CD14-positive monocyte (primary cell): Measurements from ENCODE around the gene NME1. TPM values are rescaled to one million over a fixed set of nuclear protein-coding genes. Genes with fewer than 3 reads are reported as not detected.
A peak's percentile ranks its signal among the peaks of the same experiment; 100 is the strongest.

Experiments used
- DNase-seq, 3 donors: peaks; one replicate each; pipeline ENCODE4 v3.0.0-alpha.2; 2011 to 2022
- H2AFZ ChIP-seq: 2 replicates; pipeline ENCODE4 v1.6.0; 2012; ENCODE audit warnings: mild to moderate bottlenecking, low read depth, low read length, inconsistent platforms; ENCODE audit not compliant: insufficient read depth, poor library complexity, severe bottlenecking
- H3K27ac ChIP-seq, 2 donors: 1 replicate in 1 of 2; 2 replicates in 1 of 2; pipeline ENCODE4 v1.5.1; 2012 to 2013; ENCODE audit warnings: low read length in 2 of 2, control low read depth in 1 of 2, inconsistent platforms in 1 of 2, low read depth in 1 of 2, mild to moderate bottlenecking in 1 of 2
- H3K27me3 ChIP-seq, 2 donors: one replicate each; pipeline versions ENCODE4 v1.6.0 to v1.6.1; 2011 to 2013; ENCODE audit warnings: low read length in 2 of 2; ENCODE audit not compliant: control insufficient read depth in 2 of 2, insufficient read depth in 2 of 2
- H3K36me3 ChIP-seq, 2 donors: replicated peaks in 1 of 2; 1 replicate in 1 of 2; 2 replicates in 1 of 2; pipeline versions ENCODE4 v1.5.1 to v1.6.1; 2012 to 2013; ENCODE audit warnings: low read length in 2 of 2, control low read depth in 1 of 2, inconsistent platforms in 1 of 2, mild to moderate bottlenecking in 1 of 2; ENCODE audit not compliant: insufficient read depth in 2 of 2, control insufficient read depth in 1 of 2
- H3K4me1 ChIP-seq, 2 donors: 1 replicate in 1 of 2; 2 replicates in 1 of 2; pipeline versions ENCODE4 v1.5.1 to v1.6.1; 2012 to 2013; ENCODE audit warnings: low read length in 2 of 2, control low read depth in 1 of 2, inconsistent platforms in 1 of 2, mild to moderate bottlenecking in 1 of 2, moderate library complexity in 1 of 2; ENCODE audit not compliant: insufficient read depth in 2 of 2, control insufficient read depth in 1 of 2
- H3K4me2 ChIP-seq: replicated peaks from 2 replicates; pipeline ENCODE3; 2012; ENCODE audit warnings: low read length, moderate library complexity, mild to moderate bottlenecking; ENCODE audit not compliant: poor library complexity, severe bottlenecking; ENCODE audit errors: extremely low read depth
- H3K4me3 ChIP-seq, 3 experiments: fragments of 200-600 bp in 1 of 3; sonication (generic) in 1 of 3; replicated peaks in 1 of 3; 1 replicate in 2 of 3; 2 replicates in 1 of 3; pipeline ENCODE4 v1.5.1; 2011 to 2013; ENCODE audit warnings: low read length in 3 of 3, mild to moderate bottlenecking in 3 of 3, control low read depth in 2 of 3, low read depth in 2 of 3, inconsistent platforms in 1 of 3, moderate library complexity in 1 of 3
- H3K79me2 ChIP-seq: 2 replicates; pipeline ENCODE4 v1.6.0; 2012; ENCODE audit warnings: mild to moderate bottlenecking, control low read depth, inconsistent platforms, low read length, moderate library complexity; ENCODE audit not compliant: insufficient read depth
- H3K9ac ChIP-seq: 2 replicates; pipeline ENCODE4 v1.6.0; 2017; ENCODE audit warnings: low read length, mild to moderate bottlenecking; ENCODE audit not compliant: insufficient read depth, poor library complexity, severe bottlenecking
- H3K9me3 ChIP-seq, 2 donors: replicated peaks in 1 of 2; 1 replicate in 1 of 2; 2 replicates in 1 of 2; pipeline versions ENCODE4 v1.5.1 to v1.6.1; 2012 to 2013; ENCODE audit warnings: low read length in 2 of 2, control low read depth in 1 of 2; ENCODE audit not compliant: control insufficient read depth in 1 of 2, insufficient read depth in 1 of 2
- H4K20me1 ChIP-seq: 2 replicates; pipeline ENCODE4 v1.6.0; 2012; ENCODE audit warnings: mild to moderate bottlenecking, low read length, control low read depth, moderate library complexity; ENCODE audit not compliant: insufficient read depth
- H3K27ac Mint-ChIP-seq, 7 donors: one replicate each; pipeline ENCODE4 v1.8.0; 2020; ENCODE audit warnings: mild to moderate bottlenecking in 7 of 7, mixed read lengths in 7 of 7, moderate library complexity in 6 of 7, inconsistent platforms in 2 of 7
- H3K27me3 Mint-ChIP-seq, 3 donors: one replicate each; pipeline ENCODE4 v1.8.0; 2021 to 2022; ENCODE audit warnings: low read depth in 3 of 3, mild to moderate bottlenecking in 3 of 3, mixed read lengths in 3 of 3, moderate library complexity in 3 of 3, inconsistent platforms in 1 of 3
- H3K36me3 Mint-ChIP-seq, 2 donors: one replicate each; pipeline ENCODE4 v1.8.0; 2020; ENCODE audit warnings: mixed read lengths in 2 of 2, inconsistent platforms in 1 of 2, mild to moderate bottlenecking in 1 of 2
- H3K4me1 Mint-ChIP-seq: one replicate; pipeline ENCODE4 v1.8.0; 2020; ENCODE audit warnings: mild to moderate bottlenecking, mixed read lengths
- H3K4me3 Mint-ChIP-seq, 2 donors: one replicate each; pipeline ENCODE4 v1.8.0; 2020; ENCODE audit warnings: mild to moderate bottlenecking in 2 of 2, mixed read lengths in 2 of 2, moderate library complexity in 1 of 2
- H3K9me3 Mint-ChIP-seq, 7 donors: one replicate each; pipeline ENCODE4 v1.8.0; 2020 to 2022; ENCODE audit warnings: mixed read lengths in 7 of 7, mild to moderate bottlenecking in 6 of 7, moderate library complexity in 6 of 7, inconsistent platforms in 2 of 7
- WGBS: methylation state at CpG from one replicate; pipeline ENCODE4 v1.1.5; 2013; ENCODE audit warnings: missing lambda C conversion rate; ENCODE audit not compliant: insufficient coverage; 5-methylcytosine and 5-hydroxymethylcytosine counted together
- intact Hi-C, 2 donors: fragments of 100-400 bp; cut with micrococcal nuclease; formaldehyde crosslinking; loops; one replicate each; pipeline versions ENCODE4 v1.15.0 to v1.15.1; 2023
- polyA plus RNA-seq, 3 donors: library from polyadenylated mRNA; depleted of rRNA in 1 of 3; unstranded in 2 of 3; stranded (reverse) in 1 of 3; fragments of 300-500 nt in 2 of 3; fragments of >200 nt in 1 of 3; fragmentation: Illumina TruSeq in 2 of 3; gene quantifications; 1 replicate in 2 of 3; 2 replicates in 1 of 3; pipeline ENCODE4 v1.2.3, GENCODE V29; 2012 to 2021
- TF ChIP-seq, protein P1 (sequence below): fragments of 200-600 bp; IDR thresholded peaks from one replicate; pipeline ENCODE4 v1.8.0; 2022; ENCODE audit warnings: antibody characterized with exemption, mild to moderate bottlenecking

The NME1 gene
- polyA plus RNA-seq, 3 donors, result 14.8 to 51.4 (median 20.8) TPM

DNA sequence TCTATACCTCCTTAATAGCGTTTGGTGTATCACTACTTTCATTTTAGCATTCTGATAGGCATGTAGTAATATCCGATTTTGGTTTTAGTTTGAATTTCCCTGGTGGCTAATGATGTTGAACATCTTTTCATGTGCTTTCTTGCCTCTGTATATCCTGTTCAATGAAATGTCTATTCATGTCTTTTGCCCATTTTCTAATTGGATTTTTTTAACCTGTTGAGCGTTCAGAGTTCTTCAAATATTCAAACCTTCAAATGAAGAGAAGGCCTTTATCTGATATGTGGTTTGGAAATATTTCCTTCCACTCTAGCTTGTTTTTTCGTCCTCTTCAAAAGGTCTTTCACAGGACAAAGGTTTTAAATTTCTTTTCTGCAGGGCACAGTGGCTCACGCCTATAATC lies 2.4 kb upstream of the NME1 start:
- H3K27ac Mint-ChIP-seq, result no peak overlapping the region

DNA sequence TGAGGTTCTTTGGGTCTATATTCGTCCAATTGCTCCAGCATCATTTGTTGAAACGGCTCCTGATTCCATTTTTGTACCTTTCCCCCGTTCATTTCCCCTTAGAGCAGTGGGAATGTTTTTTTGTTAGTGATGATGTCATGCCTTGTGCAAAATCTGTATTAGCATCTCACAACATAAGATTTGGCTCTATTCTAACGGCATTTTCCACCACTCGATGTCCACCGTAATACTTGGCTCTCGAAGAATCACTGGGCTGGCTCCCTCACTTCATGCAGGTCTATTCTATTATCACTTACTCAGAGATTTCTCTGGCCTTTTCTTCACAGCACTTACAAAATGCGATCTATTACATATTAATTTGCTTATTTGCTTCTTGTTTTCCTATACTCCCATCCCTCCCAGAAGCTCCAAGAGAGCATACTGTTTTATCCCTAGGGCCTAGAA lies 571 bp upstream of the NME1 start:
- TF ChIP-seq, protein P1, sequence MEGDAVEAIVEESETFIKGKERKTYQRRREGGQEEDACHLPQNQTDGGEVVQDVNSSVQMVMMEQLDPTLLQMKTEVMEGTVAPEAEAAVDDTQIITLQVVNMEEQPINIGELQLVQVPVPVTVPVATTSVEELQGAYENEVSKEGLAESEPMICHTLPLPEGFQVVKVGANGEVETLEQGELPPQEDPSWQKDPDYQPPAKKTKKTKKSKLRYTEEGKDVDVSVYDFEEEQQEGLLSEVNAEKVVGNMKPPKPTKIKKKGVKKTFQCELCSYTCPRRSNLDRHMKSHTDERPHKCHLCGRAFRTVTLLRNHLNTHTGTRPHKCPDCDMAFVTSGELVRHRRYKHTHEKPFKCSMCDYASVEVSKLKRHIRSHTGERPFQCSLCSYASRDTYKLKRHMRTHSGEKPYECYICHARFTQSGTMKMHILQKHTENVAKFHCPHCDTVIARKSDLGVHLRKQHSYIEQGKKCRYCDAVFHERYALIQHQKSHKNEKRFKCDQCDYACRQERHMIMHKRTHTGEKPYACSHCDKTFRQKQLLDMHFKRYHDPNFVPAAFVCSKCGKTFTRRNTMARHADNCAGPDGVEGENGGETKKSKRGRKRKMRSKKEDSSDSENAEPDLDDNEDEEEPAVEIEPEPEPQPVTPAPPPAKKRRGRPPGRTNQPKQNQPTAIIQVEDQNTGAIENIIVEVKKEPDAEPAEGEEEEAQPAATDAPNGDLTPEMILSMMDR, result no peak
- Histone ChIP-seq H3K27ac (peak overlapping the region; percentile 55 to 87), H3K4me3 (peak overlapping the region; percentile 22 to 80 (median 34)), H3K36me3 (peaks cover 0 to 7% of the 10 kb centered on the region in 2 donors), H3K4me1 (peaks cover 18 to 19% of the 10 kb centered on the region in 2 donors), H3K9me3 (no peaks in the 10 kb centered on the region), H3K4me2 (peak overlapping the region; percentile 72), H3K27me3 (no peaks in the 10 kb centered on the region), H3K9ac (peak overlapping the region; percentile 37), H3K79me2 (peaks cover 24% of the 10 kb centered on the region), H4K20me1 (no peaks in the 10 kb centered on the region), H2AFZ (peak overlapping the region; percentile 86)
- WGBS, result 23% methylated on average over 4 of the region's 8 CpGs
- peaks cover 10 to 17% of the 10 kb centered on the region in 2 donors for H3K36me3 Mint-ChIP-seq
- DNase-seq, result peak in 2 of 3 donors; percentile 4 to 33
- H3K27me3 Mint-ChIP-seq, result peaks cover 0 to 4% (median 0%) of the 10 kb centered on the region in 3 donors
- H3K4me1 Mint-ChIP-seq, result no peaks in the 10 kb centered on the region
- no peaks in the 10 kb centered on the region for H3K9me3 Mint-ChIP-seq
- no peak overlapping the region for H3K4me3 Mint-ChIP-seq
- no peak overlapping the region for H3K27ac Mint-ChIP-seq
- intact Hi-C loops, result loop anchor here (1.0 to 10.0 kb wide), 6 partner anchors 32 to 288 kb away; partner anchors contain the start of genes SPAG9 (in 2 of the 2) and TOB1 (in 1 of the 2)

More for the DNA sequence above, 2.4 kb upstream of the NME1 start:
- Histone ChIP-seq H2AFZ (no peak overlapping the region), H3K27me3 (no peaks in the 10 kb centered on the region), H3K79me2 (peaks cover 22% of the 10 kb centered on the region), H4K20me1 (no peaks in the 10 kb centered on the region), H3K9ac (no peak overlapping the region), H3K27ac (no peak overlapping the region), H3K9me3 (no peaks in the 10 kb centered on the region), H3K4me1 (peaks cover 18 to 19% of the 10 kb centered on the region in 2 donors), H3K4me3 (no peak overlapping the region), H3K36me3 (no peaks in the 10 kb centered on the region), H3K4me2 (no peak overlapping the region)
- TF ChIP-seq, protein P1, result no peak
- Mint-ChIP-seq H3K27me3 (peaks cover 0 to 4% (median 3%) of the 10 kb centered on the region in 3 donors), H3K4me1 (peaks cover 1% of the 10 kb centered on the region), H3K36me3 (peaks cover 4 to 5% of the 10 kb centered on the region in 2 donors), H3K4me3 (no peak overlapping the region), H3K9me3 (no peaks in the 10 kb centered on the region)
- 100% methylated on average over 1 of the region's 5 CpGs for WGBS
- intact Hi-C loops, result loop anchor here (5.0 to 10.0 kb wide), 3 partner anchors 39 to 286 kb away; partner anchors contain the start of gene TOB1 (in 1 of the 2)
- DNase-seq, result no peak
